WI38 (cell line): ENCODE results near the gene PAOX.
A peak's percentile ranks its signal among the peaks of the same experiment; 100 is the strongest.
"Not testable (repeated sequence)": the region's sequence is repeated elsewhere in the genome, so short reads cannot be mapped to it uniquely, and the experiment has no call there.

Source experiments
- H3K4me3 ChIP-seq: 2 replicates; pipeline ENCODE4 v1.5.1; 2011; ENCODE audit warnings: low read depth, mild to moderate bottlenecking, control low read depth, low read length
- CTCF ChIP-seq: IDR thresholded peaks from 2 replicates; pipeline ENCODE4 v1.5.1; 2012; ENCODE audit warnings: low read depth, mild to moderate bottlenecking, control low read depth, low read length

PAOX gene

GRCh38 chr10:133432789-133433188 is 53.7 kb downstream of the PAOX start:
- not testable (repeated sequence) for H3K4me3 ChIP-seq

GRCh38 chr10:133438711-133439273 is 59.7 kb downstream of the PAOX start:
- 0 out of 2 replicates have a peak, but pooled peaks have one; percentile 7 for TF ChIP-seq CTCF
- no peak overlapping the region for H3K4me3 ChIP-seq

- H3K4me3 ChIP-seq, result no peak overlapping the region
Observed at GRCh38 chr10:133439517-133440461, 60.7 kb downstream of the PAOX start.

GRCh38 chr10:133440633-133441285 is 61.7 kb downstream of the PAOX start:
- H3K4me3 ChIP-seq, result no peak overlapping the region
- TF ChIP-seq CTCF, result no peak

More at GRCh38 chr10:133439517-133440461, 60.7 kb downstream of the PAOX start:
- no peak for TF ChIP-seq CTCF
